ENCODE results near the gene KLHL21. TPM values are rescaled to one million over a fixed set of nuclear protein-coding genes. Genes with fewer than 3 reads are reported as not detected.

The KLHL21 gene
- total and polyA plus RNA-seq, 10 of the 15 experiments (the other 5 are each of a cell fraction or from before 2014, with no cell fraction given): 0.76 to 12.2 (median 5.2) TPM

DNA sequence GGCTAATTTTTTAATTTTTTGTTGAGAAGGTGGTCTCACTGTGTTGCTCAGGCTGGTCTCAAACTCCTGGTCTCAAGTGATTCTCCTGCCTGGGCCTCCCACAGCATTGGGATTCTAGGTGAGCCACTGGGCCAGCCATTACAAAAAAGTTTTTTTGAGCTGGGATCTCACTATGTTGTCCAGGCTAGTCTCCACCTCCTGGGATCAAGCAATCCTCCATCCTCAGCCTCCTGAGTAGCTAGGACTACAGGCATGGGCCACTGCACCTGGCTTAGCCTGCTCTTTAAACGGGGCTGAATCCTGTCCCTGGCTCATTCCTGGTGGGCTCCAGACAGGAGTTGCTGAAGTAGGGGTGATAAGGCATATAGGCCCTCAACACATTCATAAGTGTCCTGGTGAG is 45.1 kb downstream of the KLHL21 start:
- Histone ChIP-seq H3K9ac (ENCODE audit: control insufficient read depth, insufficient read depth, low read length) (no peak overlapping the region), H3K9me3 (replicated peaks; ENCODE audit: control insufficient read depth, insufficient read depth, low read length) (no peaks in the 10 kb centered on the region), H3K4me2 (ENCODE audit: control insufficient read depth, insufficient read depth) (no peak overlapping the region), H2AFZ (ENCODE audit: control insufficient read depth, low read depth, low read length) (no peak overlapping the region), H3K27ac (ENCODE audit: control insufficient read depth, insufficient read depth) (no peak overlapping the region), H3K36me3 (ENCODE audit: control insufficient read depth in 2 of 2, insufficient read depth in 2 of 2, low read length in 1 of 2) (no peaks in the 10 kb centered on the region), H3K4me3 (no peak overlapping the region), H3K4me1 (ENCODE audit: control insufficient read depth, insufficient read depth, low read length) (peaks cover 9% of the 10 kb centered on the region), H3K79me2 (ENCODE audit: control insufficient read depth, insufficient read depth, low read length) (peaks cover 16% of the 10 kb centered on the region), H3K27me3 (replicated peaks in 1 of 2; ENCODE audit: control insufficient read depth in 2 of 2, insufficient read depth in 2 of 2, low read length in 1 of 2) (no peaks in the 10 kb centered on the region; a peak in 1 of 4 replicates), H4K20me1 (ENCODE audit: control insufficient read depth, insufficient read depth) (no peaks in the 10 kb centered on the region)
- ChIA-PET RAD21 (ENCODE audit: unreplicated experiment) (no interaction called here), POLR2A (interaction anchor here (1.0 kb wide), 1 partner anchor 25 kb away, joined by 3 read pairs; no protein-coding TSS in a partner anchor), SMC1A (ENCODE audit: uncharacterized antibody, unreplicated experiment) (interaction anchor here (0.7 to 2.7 kb wide), 2 partner anchors 23 to 177 kb away, joined by 3 to 7 read pairs; partner anchors contain the start of gene ZBTB48), CTCF (no interaction called here)
- 0% methylated on average over 1 of the region's 1 CpG for WGBS (ENCODE audit: insufficient coverage, insufficient replicate concordance, low lambda C conversion rate, missing lambda C conversion rate)
- in situ Hi-C loops (cut with MboI) (no loop called here), intact Hi-C loops (cut with micrococcal nuclease; ENCODE audit: unreplicated experiment) (no loop called here)
- DNase-seq (ENCODE audit: low read depth, low spot score): no peak
- BruUV-seq (replicated peaks): no TSS peak
- ATAC-seq: no peak
- TF ChIP-seq, protein P1, sequence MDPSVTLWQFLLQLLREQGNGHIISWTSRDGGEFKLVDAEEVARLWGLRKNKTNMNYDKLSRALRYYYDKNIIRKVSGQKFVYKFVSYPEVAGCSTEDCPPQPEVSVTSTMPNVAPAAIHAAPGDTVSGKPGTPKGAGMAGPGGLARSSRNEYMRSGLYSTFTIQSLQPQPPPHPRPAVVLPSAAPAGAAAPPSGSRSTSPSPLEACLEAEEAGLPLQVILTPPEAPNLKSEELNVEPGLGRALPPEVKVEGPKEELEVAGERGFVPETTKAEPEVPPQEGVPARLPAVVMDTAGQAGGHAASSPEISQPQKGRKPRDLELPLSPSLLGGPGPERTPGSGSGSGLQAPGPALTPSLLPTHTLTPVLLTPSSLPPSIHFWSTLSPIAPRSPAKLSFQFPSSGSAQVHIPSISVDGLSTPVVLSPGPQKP (IDR thresholded peaks at IDR 0.05; ENCODE audit: low read depth, low read length): no peak
- TF ChIP-seq MTA2 (IDR thresholded peaks at IDR 0.05; ENCODE audit: low read depth): no peak
- TF ChIP-seq EGR1 (IDR thresholded peaks at IDR 0.05; ENCODE audit: borderline replicate concordance in 1 of 2, low read depth in 2 of 2, low read length in 2 of 2): no peak
- TF ChIP-seq, protein P2, sequence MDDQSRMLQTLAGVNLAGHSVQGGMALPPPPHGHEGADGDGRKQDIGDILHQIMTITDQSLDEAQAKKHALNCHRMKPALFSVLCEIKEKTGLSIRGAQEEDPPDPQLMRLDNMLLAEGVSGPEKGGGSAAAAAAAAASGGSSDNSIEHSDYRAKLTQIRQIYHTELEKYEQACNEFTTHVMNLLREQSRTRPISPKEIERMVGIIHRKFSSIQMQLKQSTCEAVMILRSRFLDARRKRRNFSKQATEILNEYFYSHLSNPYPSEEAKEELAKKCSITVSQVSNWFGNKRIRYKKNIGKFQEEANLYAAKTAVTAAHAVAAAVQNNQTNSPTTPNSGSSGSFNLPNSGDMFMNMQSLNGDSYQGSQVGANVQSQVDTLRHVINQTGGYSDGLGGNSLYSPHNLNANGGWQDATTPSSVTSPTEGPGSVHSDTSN (IDR thresholded peaks at IDR 0.05; ENCODE audit: insufficient replicate concordance, low read depth, low read length): no peak
- no peak for TF ChIP-seq PAX5 (IDR thresholded peaks at IDR 0.05; ENCODE audit: borderline replicate concordance, low read depth, low read length)
- no peak for TF ChIP-seq FOXM1 (IDR thresholded peaks at IDR 0.05; ENCODE audit: low read depth, low read length)
- no peak for TF ChIP-seq POLR2AphosphoS5 (IDR thresholded peaks at IDR 0.05; ENCODE audit: low read length)
- no peak for FAIRE-seq

Data from GM12878 (cell line).